ENCODE results near the gene THRAP3. TPM values are rescaled to one million over a fixed set of nuclear protein-coding genes. Genes with fewer than 3 reads are reported as not detected.

Gene THRAP3
- total and polyA plus RNA-seq, 9 of the 15 experiments (the other 6 are each of a cell fraction or from before 2014, with no cell fraction given) = 66.2 to 135 (median 113) TPM

- TF ChIP-seq CUX1 (CRISPR knock-in tag; IDR thresholded peaks at IDR 0.05) (0 out of 2 replicates have a peak, but pooled peaks have one; percentile 71), NKRF (IDR thresholded peaks at IDR 0.05; ENCODE audit: borderline replicate concordance) (peak; percentile 94), ZNF589 (CRISPR knock-in tag; IDR thresholded peaks at IDR 0.05; ENCODE audit: low read depth) (peak; percentile 41; the same call in 1 of the 2 replicates), MBD1 (CRISPR knock-in tag; IDR thresholded peaks at IDR 0.05) (no peak), C11orf30 (IDR thresholded peaks at IDR 0.05; ENCODE audit: low read depth) (peak; percentile 21; the same call in 1 of the 2 replicates), ZNF511 (CRISPR knock-in tag; IDR thresholded peaks at IDR 0.05) (no peak; the same call in 1 of the 2 replicates), NFATC3 (IDR thresholded peaks at IDR 0.05) (no peak), NCOA2 (IDR thresholded peaks at IDR 0.05; ENCODE audit: partially characterized antibody in 2 of 2) (no peak), MCM3 (IDR thresholded peaks at IDR 0.05) (no peak), SAFB (IDR thresholded peaks at IDR 0.05; ENCODE audit: borderline replicate concordance, low read depth, low read length) (no peak), ZFP1 (CRISPR knock-in tag; IDR thresholded peaks at IDR 0.05) (no peak), TSHZ1 (CRISPR knock-in tag; IDR thresholded peaks at IDR 0.05) (no peak)
Observed at GRCh38 chr1:36224537-36225282, 467 bp downstream of the THRAP3 start (continued).

Data from K562 (cell line).